Liver (tissue), 9 donors: ENCODE results near the gene KLHL40. TPM values are rescaled to one million over a fixed set of nuclear protein-coding genes. Genes with fewer than 3 reads are reported as not detected.
A peak's percentile ranks its signal among the peaks of the same experiment; 100 is the strongest.

Experiments used
- DNase-seq: peaks from one replicate; pipeline ENCODE4 v3.0.0-alpha.2; 2017; ENCODE audit warnings: low spot score
- H3K27ac ChIP-seq, 2 donors: one replicate each; pipeline ENCODE4 v1.7.0; 2013; ENCODE audit warnings: inconsistent platforms in 2 of 2, low read length in 2 of 2, control low read depth in 1 of 2, low read depth in 1 of 2, mild to moderate bottlenecking in 1 of 2
- H3K27me3 ChIP-seq, 4 donors: one replicate each; pipeline versions ENCODE4 v1.6.1 to v1.7.0; 2013; ENCODE audit warnings: low read length in 3 of 4, inconsistent platforms in 1 of 4, mild to moderate bottlenecking in 1 of 4, moderate library complexity in 1 of 4; ENCODE audit not compliant: control insufficient read depth in 4 of 4, insufficient read depth in 4 of 4
- H3K36me3 ChIP-seq, 4 donors: one replicate each; pipeline versions ENCODE4 v1.6.1 to v1.7.0; 2013; ENCODE audit warnings: low read length in 3 of 4, mild to moderate bottlenecking in 3 of 4, low read depth in 1 of 4, moderate library complexity in 1 of 4; ENCODE audit not compliant: control insufficient read depth in 4 of 4, insufficient read depth in 3 of 4
- H3K4me1 ChIP-seq, 4 donors: one replicate each; pipeline versions ENCODE4 v1.6.1 to v1.7.0; 2013; ENCODE audit warnings: low read length in 3 of 4, mild to moderate bottlenecking in 3 of 4, moderate library complexity in 1 of 4; ENCODE audit not compliant: control insufficient read depth in 4 of 4, insufficient read depth in 4 of 4
- H3K4me3 ChIP-seq, 3 donors: one replicate each; pipeline versions ENCODE4 v1.6.1 to v1.7.0; 2013; ENCODE audit warnings: low read length in 3 of 3, control low read depth in 1 of 3, low read depth in 1 of 3, mild to moderate bottlenecking in 1 of 3
- H3K9ac ChIP-seq, 2 donors: one replicate each; pipeline ENCODE4 v1.7.0; 2013; ENCODE audit warnings: low read length in 2 of 2, mild to moderate bottlenecking in 2 of 2, moderate library complexity in 2 of 2, control low read depth in 1 of 2, low read depth in 1 of 2
- H3K9me3 ChIP-seq, 4 donors: one replicate each; pipeline versions ENCODE4 v1.6.1 to v1.7.0; 2013; ENCODE audit warnings: low read length in 3 of 4; ENCODE audit not compliant: control insufficient read depth in 4 of 4
- ATF3 ChIP-seq: IDR thresholded peaks from 2 replicates; pipeline ENCODE4 v1.6.1; 2016; ENCODE audit warnings: antibody characterized with exemption
- CTCF ChIP-seq: fragments of 150-350 bp; IDR thresholded peaks from 2 replicates; pipeline ENCODE4 v1.5.1; 2017; ENCODE audit warnings: improper control_type of control experiment, low read depth, low read length; ENCODE audit not compliant: missing input control
- EGR1 ChIP-seq, 2 donors: IDR thresholded peaks; 2 replicates each; pipeline ENCODE4 v1.6.1; 2016 to 2018; ENCODE audit warnings: antibody characterized with exemption in 2 of 2, low read depth in 2 of 2
- FOXA1 ChIP-seq: IDR thresholded peaks from 2 replicates; pipeline ENCODE4 v1.6.1; 2016; ENCODE audit warnings: antibody characterized with exemption
- GABPA ChIP-seq, 2 donors: IDR thresholded peaks in 1 of 2; conservative IDR thresholded peaks in 1 of 2; 2 replicates each; pipeline ENCODE4 v1.6.1; 2016; ENCODE audit warnings: antibody characterized with exemption in 2 of 2, mild to moderate bottlenecking in 1 of 2, moderate library complexity in 1 of 2
- HNF4G ChIP-seq: IDR thresholded peaks from 2 replicates; pipeline ENCODE4 v1.6.1; 2016; ENCODE audit warnings: antibody characterized with exemption
- JUND ChIP-seq, 2 donors: IDR thresholded peaks; 2 replicates each; pipeline ENCODE4 v1.6.1; 2016; ENCODE audit warnings: antibody characterized with exemption in 2 of 2
- NR2F2 ChIP-seq: IDR thresholded peaks from 2 replicates; pipeline ENCODE4 v1.6.1; 2016; ENCODE audit warnings: antibody characterized with exemption
- RAD21 ChIP-seq, 2 donors: IDR thresholded peaks; 2 replicates each; pipeline ENCODE4 v1.6.1; 2016; ENCODE audit warnings: antibody characterized with exemption in 2 of 2, mild to moderate bottlenecking in 2 of 2
- REST ChIP-seq: IDR thresholded peaks from 2 replicates; pipeline ENCODE4 v1.6.1; 2016; ENCODE audit warnings: antibody characterized with exemption, mild to moderate bottlenecking
- RXRA ChIP-seq, 2 donors: IDR thresholded peaks; 2 replicates each; pipeline ENCODE4 v1.6.1; 2017 to 2018; ENCODE audit warnings: antibody characterized with exemption in 2 of 2, mild to moderate bottlenecking in 1 of 2
- SP1 ChIP-seq: IDR thresholded peaks from 2 replicates; pipeline ENCODE4 v1.6.1; 2018; ENCODE audit warnings: antibody characterized with exemption, mild to moderate bottlenecking
- TAF1 ChIP-seq: conservative IDR thresholded peaks from 2 replicates; pipeline ENCODE4 v1.6.1; 2016; ENCODE audit warnings: antibody characterized with exemption, mild to moderate bottlenecking
- YY1 ChIP-seq: IDR thresholded peaks from 2 replicates; pipeline ENCODE4 v1.6.1; 2016; ENCODE audit warnings: antibody characterized with exemption, mild to moderate bottlenecking
- ZBTB33 ChIP-seq: IDR thresholded peaks from 2 replicates; pipeline ENCODE4 v1.6.1; 2016; ENCODE audit warnings: antibody characterized with exemption
- WGBS: extraction: QIAGEN DNeasy Blood & Tissue Kit; methylation state at CpG from one replicate; pipeline ENCODE4 v1.1.7; 2013; 5-methylcytosine and 5-hydroxymethylcytosine counted together
- polyA plus RNA-seq, 2 donors: library from polyadenylated mRNA; stranded (reverse) in 1 of 2; unstranded in 1 of 2; fragments of 200-250 nt in 1 of 2; fragments of >200 nt in 1 of 2; fragmentation: Nextera tagmentation in 1 of 2; extraction: Ambion mirVana in 1 of 2; gene quantifications; one replicate each; pipeline versions ENCODE4 v1.2.1 to v1.2.3, GENCODE V29; 2013 to 2015
- total RNA-seq, 2 donors: library from RNA; depleted of rRNA; stranded (reverse); fragments of >200 nt; gene quantifications; one replicate each; pipeline ENCODE4 v1.2.3, GENCODE V29; 2014
- donor health status: healthy.
- donor health status: healthy.
- donor health status: healthy.
- donor health status: healthy.
- donor health status: healthy.

KLHL40 gene
- total and polyA plus RNA-seq, 4 donors, result not detected

- peak; percentile 33 for DNase-seq
- Histone ChIP-seq H3K4me1 (peaks cover 5 to 13% (median 11%) of the 10 kb centered on the region in 4 donors), H3K9ac (no peak overlapping the region), H3K27ac (no peak overlapping the region), H3K36me3 (peaks cover 0 to 4% (median 1%) of the 10 kb centered on the region in 4 donors), H3K4me3 (no peak overlapping the region), H3K9me3 (no peaks in the 10 kb centered on the region), H3K27me3 (no peaks in the 10 kb centered on the region)
- no peak for TF ChIP-seq ATF3
- TF ChIP-seq RXRA (IDR thresholded peaks at IDR 0.05), result no peak
- TF ChIP-seq SP1, result no peak
- no peak for TF ChIP-seq FOXA1
- whole genome bisulfite sequencing, result 92% methylated on average over 6 of the region's 6 CpGs
Observed at GRCh38 chr3:42655980-42656679, 29.2 kb upstream of the KLHL40 start.

DNA sequence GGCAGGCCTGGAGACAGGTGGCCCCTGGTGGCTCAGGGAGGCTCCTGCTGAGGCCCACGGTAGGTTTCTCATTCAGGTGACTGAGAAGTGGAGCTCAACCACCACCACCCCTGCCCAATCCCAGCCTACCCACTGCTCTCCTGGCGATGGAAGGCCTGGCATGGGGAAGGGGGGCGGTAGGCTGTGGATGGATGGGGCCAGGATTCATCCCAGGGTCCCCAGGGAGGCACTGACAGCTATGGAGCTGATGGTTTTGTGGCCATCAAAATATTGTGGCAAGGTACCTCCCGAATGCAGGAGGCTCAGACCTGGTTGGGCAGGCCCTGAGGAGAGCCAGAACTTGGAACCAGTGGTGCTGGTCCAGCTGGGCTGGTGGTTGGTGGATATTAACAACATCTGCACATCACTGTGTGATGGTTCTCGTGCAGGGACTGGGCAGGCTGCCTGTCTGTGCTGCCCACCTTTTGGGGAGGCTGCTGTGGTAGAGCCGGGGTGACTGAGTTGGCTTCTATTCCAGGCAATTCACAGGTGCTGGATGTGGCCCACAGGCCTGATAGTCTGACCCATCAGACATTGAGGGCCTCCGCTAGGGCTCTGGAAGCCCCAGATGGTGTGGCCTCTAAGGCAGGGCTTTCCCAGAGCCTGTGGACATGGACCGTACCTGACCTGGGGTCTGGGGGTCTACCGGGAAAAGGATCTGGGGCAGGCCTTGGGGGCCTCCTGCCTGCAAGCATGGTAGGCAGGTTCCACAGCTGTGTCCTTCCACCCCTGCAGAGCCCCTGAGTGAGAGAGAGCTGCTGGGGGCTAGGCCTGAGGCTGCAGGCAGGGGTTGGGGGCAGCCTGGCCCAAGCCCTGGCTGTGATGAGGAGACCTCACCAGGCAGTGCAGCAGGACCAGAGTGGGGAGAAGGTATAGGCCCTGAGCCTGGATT is 28.4 kb upstream of the KLHL40 start:
- no peak overlapping the region for H3K27ac ChIP-seq
- H3K9ac ChIP-seq, result no peak overlapping the region
- peaks cover 5 to 13% (median 11%) of the 10 kb centered on the region in 4 donors for H3K4me1 ChIP-seq
- H3K9me3 ChIP-seq, result no peaks in the 10 kb centered on the region
- H3K36me3 ChIP-seq, result peaks cover 0 to 4% (median 1%) of the 10 kb centered on the region in 4 donors
- no peak overlapping the region for H3K4me3 ChIP-seq
- H3K27me3 ChIP-seq, result no peaks in the 10 kb centered on the region
- no peak for DNase-seq
- no peak for TF ChIP-seq SP1
- TF ChIP-seq RAD21 (IDR thresholded peaks at IDR 0.05), result no peak
- TF ChIP-seq JUND (IDR thresholded peaks at IDR 0.05), result no peak
- TF ChIP-seq EGR1 (IDR thresholded peaks at IDR 0.05; ENCODE audit: low read depth in 2 of 2), result no peak
- no peak for TF ChIP-seq ZBTB33
- TF ChIP-seq YY1, result no peak
- TF ChIP-seq REST, result no peak
- TF ChIP-seq HNF4G, result no peak
- no peak for TF ChIP-seq TAF1
- TF ChIP-seq RXRA (IDR thresholded peaks at IDR 0.05), result no peak
- no peak for TF ChIP-seq GABPA (IDR thresholded peaks at IDR 0.05 in 1 of 2, conservative IDR thresholded peaks at IDR 0.05 in 1 of 2)
- no peak for TF ChIP-seq NR2F2
- no peak for TF ChIP-seq CTCF
- WGBS, result 93% methylated on average over 9 of the region's 9 CpGs
